GM12878 (cell line): ENCODE data around the gene ACAD11. TPM values are rescaled to one million over a fixed set of nuclear protein-coding genes. Genes with fewer than 3 reads are reported as not detected.

Source experiments
- ATAC-seq: fragments of 200-7000 bp; cut with Tn5 transposase; 3 replicates; pipeline ENCODE4 v1.9.1; 2020; ENCODE audit warnings: mild to moderate bottlenecking, moderate library complexity
- BruUV-seq: library from RNA; stranded (reverse); fragments of 400-500 nt; replicated peaks from 2 replicates; lab custom pipeline; 2021; lab: Mats Ljungman, UMichigan
- CTCF ChIA-PET: fragments of 300-600 bp; sonication (Branson Sonifier 250); formaldehyde crosslinking; extraction: SDS; loops from one replicate; lab custom pipeline; 2021; ENCODE audit warnings: inconsistent platforms; lab: Yijun Ruan, JAX
- POLR2A ChIA-PET: fragments of 350-600 bp; formaldehyde crosslinking; extraction: SDS; loops from one replicate; lab custom pipeline; 2021; ENCODE audit warnings: inconsistent platforms; lab: Charles Lee
- RAD21 ChIA-PET: fragments of 300-600 bp; sonication (Branson Sonifier 250); formaldehyde crosslinking; loops from one replicate; lab custom pipeline; 2023; ENCODE audit warnings: antibody characterized with exemption; ENCODE audit not compliant: unreplicated experiment; lab: Charles Lee
- SMC1A ChIA-PET: fragments of 300-600 bp; sonication (Branson Sonifier 250); formaldehyde crosslinking; loops from one replicate; lab custom pipeline; 2023; ENCODE audit not compliant: unreplicated experiment, uncharacterized antibody; lab: Charles Lee
- DNase-seq: peaks from one replicate; pipeline ENCODE4 v3.0.0-alpha.2; 2011; ENCODE audit warnings: low read depth, low spot score
- FAIRE-seq: peaks from 3 replicates; lab custom pipeline; 2011; peaks lifted over from hg19 to GRCh38; lab: Jason Lieb, UNC
- H2AFZ ChIP-seq: 2 replicates; pipeline ENCODE4 v1.6.0; 2011; ENCODE audit warnings: low read depth, low read length, control low read depth; ENCODE audit not compliant: control insufficient read depth
- H3K27ac ChIP-seq: 2 replicates; pipeline ENCODE4 v1.5.1; 2011; ENCODE audit warnings: control low read depth; ENCODE audit not compliant: control insufficient read depth, insufficient read depth
- H3K27me3 ChIP-seq, 2 experiments: replicated peaks in 1 of 2; 2 replicates each; pipeline versions ENCODE4 v1.6.0 to v1.6.1; 2011; ENCODE audit warnings: low read length in 1 of 2; ENCODE audit not compliant: control insufficient read depth in 2 of 2, insufficient read depth in 2 of 2
- H3K36me3 ChIP-seq, 2 experiments: 2 replicates each; pipeline ENCODE4 v1.5.1; 2011; ENCODE audit warnings: low read length in 1 of 2; ENCODE audit not compliant: control insufficient read depth in 2 of 2, insufficient read depth in 2 of 2
- H3K4me1 ChIP-seq: 2 replicates; pipeline ENCODE4 v1.6.1; 2011; ENCODE audit warnings: mild to moderate bottlenecking, low read length, moderate library complexity, mixed read lengths; ENCODE audit not compliant: control insufficient read depth, insufficient read depth
- H3K4me2 ChIP-seq: 2 replicates; pipeline ENCODE4 v1.6.0; 2011; ENCODE audit warnings: control low read depth; ENCODE audit not compliant: control insufficient read depth, insufficient read depth
- H3K4me3 ChIP-seq: fragments of 200-600 bp; sonication (generic); 2 replicates; pipeline ENCODE4 v1.5.1; 2016
- H3K79me2 ChIP-seq: 2 replicates; pipeline ENCODE4 v1.6.0; 2011; ENCODE audit warnings: low read length; ENCODE audit not compliant: control insufficient read depth, insufficient read depth
- H3K9ac ChIP-seq: 2 replicates; pipeline ENCODE4 v1.8.0; 2011; ENCODE audit warnings: low read length, control low read depth, mixed read lengths; ENCODE audit not compliant: control insufficient read depth, insufficient read depth
- H3K9me3 ChIP-seq: replicated peaks from 3 replicates; pipeline ENCODE4 v1.5.1; 2011; ENCODE audit warnings: mild to moderate bottlenecking, low read length; ENCODE audit not compliant: control insufficient read depth, insufficient read depth
- H4K20me1 ChIP-seq: 2 replicates; pipeline ENCODE4 v1.6.0; 2011; ENCODE audit not compliant: control insufficient read depth, insufficient read depth
- BACH1 ChIP-seq: fragments of 450-650 bp; IDR thresholded peaks from 2 replicates; pipeline ENCODE4 v1.6.1; 2017; ENCODE audit warnings: mild to moderate bottlenecking, borderline replicate concordance
- CREM ChIP-seq: IDR thresholded peaks from 2 replicates; pipeline ENCODE4 v1.6.1; 2014; ENCODE audit warnings: antibody characterized with exemption, low read depth
- CUX1 ChIP-seq: IDR thresholded peaks from 2 replicates; pipeline ENCODE4 v1.6.1; 2012; ENCODE audit warnings: improper control_type of control experiment, low read depth, low read length; ENCODE audit not compliant: insufficient replicate concordance
- HDAC2 ChIP-seq: fragments of 200-600 bp; sonication (generic); IDR thresholded peaks from 2 replicates; pipeline ENCODE4 v1.6.1; 2017
- IKZF1 ChIP-seq: fragments of 450-650 bp; conservative IDR thresholded peaks from 2 replicates; pipeline ENCODE4 v1.6.1; 2017; ENCODE audit warnings: antibody characterized with exemption, mild to moderate bottlenecking
- JUNB ChIP-seq: IDR thresholded peaks from 2 replicates; pipeline ENCODE4 v1.6.1; 2016; ENCODE audit warnings: antibody characterized with exemption, mild to moderate bottlenecking
- NFIC ChIP-seq: IDR thresholded peaks from 2 replicates; pipeline ENCODE4 v1.6.1; 2012; ENCODE audit warnings: low read depth, mild to moderate bottlenecking, inconsistent platforms, low read length, moderate library complexity
- RB1 ChIP-seq: fragments of 450-650 bp; formaldehyde crosslinking; IDR thresholded peaks from 2 replicates; pipeline ENCODE4 v1.6.1; 2017; ENCODE audit warnings: mild to moderate bottlenecking, borderline replicate concordance
- RCOR1 ChIP-seq: conservative IDR thresholded peaks from 2 replicates; pipeline ENCODE4 v1.6.1; 2012; ENCODE audit warnings: low read depth, low read length, improper control_type of control experiment
- RUNX3 ChIP-seq: IDR thresholded peaks from 2 replicates; pipeline ENCODE4 v1.6.1; 2012; ENCODE audit warnings: low read length, inconsistent platforms
- SMAD5 ChIP-seq: IDR thresholded peaks from 2 replicates; pipeline ENCODE4 v1.6.1; 2016; ENCODE audit warnings: antibody characterized with exemption, low read depth
- ZNF687 ChIP-seq: fragments of 450-650 bp; IDR thresholded peaks from 2 replicates; pipeline ENCODE4 v1.6.1; 2017; ENCODE audit warnings: mild to moderate bottlenecking, moderate library complexity
- WGBS: methylation state at CpG from one replicate; pipeline ENCODE4 v1.1.6; 2016; ENCODE audit warnings: low lambda C conversion rate; ENCODE audit not compliant: insufficient replicate concordance, insufficient coverage; ENCODE audit errors: missing lambda C conversion rate; 5-methylcytosine and 5-hydroxymethylcytosine counted together
- in situ Hi-C: fragments of 300-500 bp; cut with MboI; formaldehyde crosslinking; loops from 9 replicates; pipeline ENCODE4 v1.14.3; 2018; ENCODE audit warnings: mixed read lengths
- intact Hi-C: fragments of 100-400 bp; cut with micrococcal nuclease; formaldehyde crosslinking; loops from one replicate; pipeline ENCODE4 v1.14.2; 2022; ENCODE audit not compliant: unreplicated experiment
- polyA plus RNA-seq, 11 experiments: library from polyadenylated mRNA; depleted of rRNA in 4 of 11; unstranded in 6 of 11; stranded (reverse) in 5 of 11; fragments of >200 nt; fragmentation: Nextera tagmentation in 4 of 11; fragmentation: Illumina TruSeq in 1 of 11; extraction: Ambion mirVana in 4 of 11; extraction: Trizol in 1 of 11; gene quantifications; 1 replicate in 1 of 11; 2 replicates in 10 of 11; pipeline versions ENCODE4 v1.2.1 to v1.2.3, GENCODE V29; 2011 to 2016; ENCODE audit warnings: inconsistent platforms in 2 of 11, missing spikeins in 2 of 11, low read depth in 1 of 11
- total RNA-seq, 4 experiments: library from RNA; depleted of rRNA in 3 of 4; stranded (reverse); fragments of >200 nt in 3 of 4; fragmentation: Illumina TruSeq in 1 of 4; extraction: Trizol in 1 of 4; gene quantifications; 2 replicates each; pipeline versions ENCODE4 v1.2.1 to v1.2.3, GENCODE V29; 2013 to 2021
- TF ChIP-seq, protein P1 (sequence below): IDR thresholded peaks from 2 replicates; pipeline ENCODE4 v1.6.1; 2012; ENCODE audit warnings: low read depth, low read length, improper control_type of control experiment

Gene ACAD11
- total and polyA plus RNA-seq, 10 of the 15 experiments (the other 5 are each of a cell fraction or from before 2014, with no cell fraction given) = 2.4 to 15.9 (median 10.4) TPM

DNA sequence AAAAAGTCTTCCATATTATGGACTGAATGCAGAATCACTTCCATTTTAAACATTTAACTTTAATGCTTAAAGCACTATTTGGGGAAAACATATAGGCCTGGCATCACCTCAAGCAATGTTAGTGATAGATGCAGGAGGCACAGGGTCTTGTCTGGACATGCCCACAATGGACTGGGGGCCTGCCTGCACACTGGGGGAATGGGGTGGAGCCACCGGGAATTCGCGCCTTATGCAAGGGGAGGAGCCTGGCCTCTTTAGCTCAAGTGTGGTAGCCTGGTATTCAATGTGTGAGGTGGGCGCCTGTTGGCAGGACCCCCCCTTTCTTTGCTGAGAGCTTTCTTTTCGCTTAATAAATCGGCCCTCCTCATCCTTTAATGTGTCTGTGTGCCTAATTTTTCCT is 32.7 kb downstream of the ACAD11 start (continued):
- TF ChIP-seq CUX1 (no peak), CREM (no peak), HDAC2 (no peak)
- TF ChIP-seq, protein P1, sequence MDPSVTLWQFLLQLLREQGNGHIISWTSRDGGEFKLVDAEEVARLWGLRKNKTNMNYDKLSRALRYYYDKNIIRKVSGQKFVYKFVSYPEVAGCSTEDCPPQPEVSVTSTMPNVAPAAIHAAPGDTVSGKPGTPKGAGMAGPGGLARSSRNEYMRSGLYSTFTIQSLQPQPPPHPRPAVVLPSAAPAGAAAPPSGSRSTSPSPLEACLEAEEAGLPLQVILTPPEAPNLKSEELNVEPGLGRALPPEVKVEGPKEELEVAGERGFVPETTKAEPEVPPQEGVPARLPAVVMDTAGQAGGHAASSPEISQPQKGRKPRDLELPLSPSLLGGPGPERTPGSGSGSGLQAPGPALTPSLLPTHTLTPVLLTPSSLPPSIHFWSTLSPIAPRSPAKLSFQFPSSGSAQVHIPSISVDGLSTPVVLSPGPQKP = no peak

DNA sequence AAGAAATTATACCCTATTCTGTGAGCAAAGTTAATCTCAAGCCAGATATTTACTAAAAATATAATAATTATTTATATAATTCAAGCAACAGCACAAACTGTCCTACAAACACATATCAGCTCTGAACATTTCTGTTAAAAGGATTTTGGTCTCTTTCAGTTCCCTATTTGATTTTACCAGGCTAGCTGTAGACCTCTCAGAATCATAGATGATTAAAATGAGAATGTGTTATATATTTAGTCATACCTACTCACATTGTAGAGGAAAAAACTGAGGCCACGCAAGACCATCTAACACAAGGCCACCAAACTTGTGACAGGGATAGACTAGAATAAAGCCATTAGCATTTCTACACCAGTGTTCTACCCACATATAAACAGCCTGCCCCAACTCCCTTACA is 34.0 kb downstream of the ACAD11 start:
- no peak for DNase-seq
- Histone ChIP-seq H3K4me2 (peak overlapping the region; percentile 25; the same call in 1 of the 2 replicates), H4K20me1 (no peaks in the 10 kb centered on the region), H3K27ac (0 out of 2 replicates have a peak overlapping the region, but pooled peaks have one; percentile 25), H3K9ac (no peak overlapping the region), H3K9me3 (no peaks in the 10 kb centered on the region), H3K4me1 (peaks cover 12% of the 10 kb centered on the region), H3K4me3 (no peak overlapping the region), H3K36me3 (peaks cover 0 to 5% of the 10 kb centered on the region in 2 experiments; a peak in 2 of 4 replicates), H2AFZ (no peak overlapping the region), H3K79me2 (no peaks in the 10 kb centered on the region), H3K27me3 (no peaks in the 10 kb centered on the region)
- 73% methylated on average over 1 of the region's 1 CpG for WGBS
- intact Hi-C loops = no loop called here
- peak; percentile 84 for FAIRE-seq
- no TSS peak for BruUV-seq
- in situ Hi-C loops = no loop called here
- ChIA-PET RAD21 (interaction anchor here (0.8 to 1.9 kb wide), 3 partner anchors 17 to 82 kb away, joined by 3 to 6 read pairs (median 5); no protein-coding TSS in a partner anchor), POLR2A (interaction anchor here (0.6 to 1.1 kb wide), 2 partner anchors 32 to 82 kb away, joined by 4 to 6 read pairs; no protein-coding TSS in a partner anchor), CTCF (interaction anchor here (1.2 to 2.9 kb wide), 6 partner anchors 10 to 274 kb away, joined by 3 to 21 read pairs (median 6); no protein-coding TSS in a partner anchor), SMC1A (interaction anchor here (1.0 to 1.4 kb wide), 3 partner anchors 10 to 33 kb away, joined by 4 to 10 read pairs (median 4); no protein-coding TSS in a partner anchor)
- peak; percentile 95 for ATAC-seq
- TF ChIP-seq SMAD5 (no peak), ZNF687 (no peak), JUNB (peak; percentile 17; the same call in 1 of the 2 replicates), BACH1 (no peak; the same call in 1 of the 2 replicates), RCOR1 (no peak), IKZF1 (no peak), NFIC (peak; percentile 21; the same call in 1 of the 2 replicates), RUNX3 (peak; percentile 16; the same call in 1 of the 2 replicates), RB1 (no peak)
